H1 (cell line): Measurements from ENCODE around the gene ZNF576. TPM values are rescaled to one million over a fixed set of nuclear protein-coding genes. Genes with fewer than 3 reads are reported as not detected.
A peak's percentile ranks its signal among the peaks of the same experiment; 100 is the strongest.

Experiments
- CTCF ChIA-PET: fragments of 300-600 bp; sonication (Branson Sonifier 250); formaldehyde crosslinking; loops from one replicate; lab custom pipeline; 2021; ENCODE audit not compliant: partially characterized antibody; lab: Charles Lee
- POLR2A ChIA-PET: fragments of 300-600 bp; sonication (Branson Sonifier 250); formaldehyde crosslinking; loops from one replicate; lab custom pipeline; 2021; ENCODE audit warnings: inconsistent platforms; ENCODE audit not compliant: partially characterized antibody; lab: Charles Lee
- DNase-seq, 2 experiments: peaks; one replicate each; pipeline versions ENCODE4 v3.0.0 to v3.0.0-alpha.2; 2010 to 2022; ENCODE audit warnings: low spot score in 2 of 2, low read depth in 1 of 2, mixed read lengths in 1 of 2
- FAIRE-seq: peaks from 2 replicates; lab custom pipeline; 2011; peaks lifted over from hg19 to GRCh38; lab: Jason Lieb, UNC
- H2AFZ ChIP-seq: 2 replicates; pipeline ENCODE4 v1.8.1; 2012; ENCODE audit warnings: low read length, inconsistent platforms
- H2AK5ac ChIP-seq: 2 replicates; pipeline ENCODE4 v1.6.1; 2013; ENCODE audit warnings: low read depth, low read length
- H2BK120ac ChIP-seq: replicated peaks from 2 replicates; pipeline ENCODE3; 2013; ENCODE audit warnings: low read depth, low read length, inconsistent platforms
- H2BK12ac ChIP-seq: 2 replicates; pipeline ENCODE4 v1.6.1; 2013; ENCODE audit warnings: low read depth, low read length
- H2BK15ac ChIP-seq: 2 replicates; pipeline ENCODE4 v1.6.1; 2013; ENCODE audit warnings: low read length
- H2BK20ac ChIP-seq: 2 replicates; pipeline ENCODE4 v1.6.1; 2013; ENCODE audit warnings: low read length
- H2BK5ac ChIP-seq: 2 replicates; pipeline ENCODE4 v1.6.1; 2013; ENCODE audit warnings: low read depth, low read length
- H3K14ac ChIP-seq: 2 replicates; pipeline ENCODE4 v1.6.1; 2013; ENCODE audit warnings: inconsistent platforms; ENCODE audit not compliant: insufficient read length
- H3K18ac ChIP-seq: 2 replicates; pipeline ENCODE4 v1.6.1; 2013; ENCODE audit warnings: low read length; ENCODE audit errors: extremely low read depth
- H3K23ac ChIP-seq: 2 replicates; pipeline ENCODE4 v1.6.1; 2013; ENCODE audit warnings: inconsistent platforms; ENCODE audit not compliant: insufficient read length
- H3K23me2 ChIP-seq: 2 replicates; pipeline ENCODE4 v1.6.1; 2013; ENCODE audit warnings: low read depth, low read length
- H3K27ac ChIP-seq: 2 replicates; pipeline ENCODE4 v1.6.1; 2011; ENCODE audit warnings: low read depth, low read length, inconsistent platforms
- H3K27me3 ChIP-seq, 4 experiments: replicated peaks in 1 of 4; 1 replicate in 1 of 4; 2 replicates in 3 of 4; pipeline versions ENCODE4 v1.6.1 to v1.8.1; 2011 to 2013; ENCODE audit warnings: low read length in 3 of 4, mild to moderate bottlenecking in 3 of 4, inconsistent platforms in 2 of 4, mixed read lengths in 2 of 4, moderate library complexity in 1 of 4; ENCODE audit not compliant: control insufficient read depth in 3 of 4, insufficient read depth in 3 of 4; ENCODE audit errors: extremely low read depth in 1 of 4
- H3K36me3 ChIP-seq, 4 experiments: 2 replicates each; pipeline versions ENCODE4 v1.6.1 to v1.8.1; 2011 to 2013; ENCODE audit warnings: mild to moderate bottlenecking in 4 of 4, low read length in 3 of 4, moderate library complexity in 2 of 4, control low read depth in 1 of 4, inconsistent platforms in 1 of 4; ENCODE audit not compliant: insufficient read depth in 4 of 4, control insufficient read depth in 2 of 4
- H3K4ac ChIP-seq: replicated peaks from 2 replicates; pipeline ENCODE3; 2013; ENCODE audit warnings: low read length, low read depth, mixed read lengths, inconsistent platforms; ENCODE audit not compliant: insufficient read length
- H3K4me1 ChIP-seq, 4 experiments: replicated peaks in 1 of 4; 1 replicate in 1 of 4; 2 replicates in 3 of 4; pipeline versions ENCODE4 v1.6.1 to v1.8.1; 2011 to 2013; ENCODE audit warnings: low read length in 3 of 4, inconsistent platforms in 2 of 4, mixed read lengths in 1 of 4; ENCODE audit not compliant: insufficient read depth in 4 of 4, control insufficient read depth in 3 of 4
- H3K4me2 ChIP-seq, 2 experiments: 2 replicates each; pipeline versions ENCODE4 v1.6.1 to v1.8.1; 2011 to 2013; ENCODE audit warnings: low read depth in 2 of 2, low read length in 2 of 2, control low read depth in 1 of 2, inconsistent platforms in 1 of 2, mild to moderate bottlenecking in 1 of 2; ENCODE audit not compliant: insufficient read depth in 1 of 2
- H3K4me3 ChIP-seq, 4 experiments: fragments of 200-600, 300-600 bp in 1 of 4; sonication (generic), shearing (Covaris generic), sonication (Bioruptor Twin) in 1 of 4; 2 replicates each; pipeline versions ENCODE4 v1.5.1 to v1.8.1; 2011 to 2016; ENCODE audit warnings: low read length in 4 of 4, low read depth in 3 of 4, control low read depth in 2 of 4, inconsistent platforms in 2 of 4, mild to moderate bottlenecking in 2 of 4, mixed read lengths in 1 of 4, moderate library complexity in 1 of 4; ENCODE audit not compliant: insufficient read depth in 2 of 4; ENCODE audit errors: extremely low read depth in 1 of 4
- H3K56ac ChIP-seq: replicated peaks from 2 replicates; pipeline ENCODE3; 2013; ENCODE audit warnings: low read depth, mild to moderate bottlenecking, mixed read lengths, low read length, inconsistent platforms; ENCODE audit not compliant: insufficient read length
- H3K79me1 ChIP-seq: 2 replicates; pipeline ENCODE4 v1.6.1; 2013; ENCODE audit warnings: low read depth, low read length, control low read depth
- H3K79me2 ChIP-seq, 2 experiments: 2 replicates each; pipeline versions ENCODE4 v1.6.1 to v1.8.1; 2012 to 2013; ENCODE audit warnings: low read length in 2 of 2, mild to moderate bottlenecking in 2 of 2, inconsistent platforms in 1 of 2; ENCODE audit not compliant: insufficient read depth in 2 of 2, control insufficient read depth in 1 of 2
- H3K9ac ChIP-seq, 4 experiments: replicated peaks in 1 of 4; 1 replicate in 1 of 4; 2 replicates in 3 of 4; pipeline versions ENCODE4 v1.6.1 to v1.8.1; 2011 to 2013; ENCODE audit warnings: low read depth in 3 of 4, low read length in 3 of 4, control low read depth in 2 of 4, mild to moderate bottlenecking in 2 of 4, moderate library complexity in 2 of 4, inconsistent platforms in 1 of 4; ENCODE audit errors: extremely low read depth in 1 of 4
- H3K9me3 ChIP-seq, 2 experiments: 2 replicates each; pipeline versions ENCODE4 v1.6.1 to v1.8.1; 2012 to 2013; ENCODE audit warnings: mild to moderate bottlenecking in 2 of 2, moderate library complexity in 2 of 2, control low read depth in 1 of 2, inconsistent platforms in 1 of 2, low read depth in 1 of 2, low read length in 1 of 2, mixed read lengths in 1 of 2; ENCODE audit not compliant: insufficient read depth in 2 of 2
- H4K20me1 ChIP-seq, 2 experiments: replicated peaks in 1 of 2; 2 replicates each; pipeline versions ENCODE3 to v1.8.1; 2011 to 2013; ENCODE audit warnings: inconsistent platforms in 2 of 2, low read length in 2 of 2, mild to moderate bottlenecking in 1 of 2; ENCODE audit not compliant: insufficient read depth in 2 of 2, control insufficient read depth in 1 of 2
- H4K5ac ChIP-seq: 2 replicates; pipeline ENCODE4 v1.6.1; 2013; ENCODE audit warnings: low read length, low read depth, mixed read lengths, inconsistent platforms; ENCODE audit not compliant: insufficient read length
- H4K8ac ChIP-seq: 2 replicates; pipeline ENCODE4 v1.8.0; 2013; ENCODE audit warnings: mild to moderate bottlenecking, moderate library complexity, low read length, inconsistent platforms; ENCODE audit not compliant: insufficient read depth; ENCODE audit errors: extremely low read depth
- H4K91ac ChIP-seq: replicated peaks from 2 replicates; pipeline ENCODE3; 2013; ENCODE audit warnings: low read length, mixed read lengths, inconsistent platforms; ENCODE audit not compliant: insufficient read length
- HDAC6 ChIP-seq: IDR thresholded peaks from one replicate; pipeline ENCODE4 v1.7.1; 2012; ENCODE audit warnings: low read depth, mild to moderate bottlenecking, inconsistent platforms, low read length, moderate library complexity
- RAD21 ChIP-seq, 2 experiments: IDR thresholded peaks in 1 of 2; conservative IDR thresholded peaks in 1 of 2; 2 replicates each; pipeline ENCODE4 v1.6.1; 2011; ENCODE audit warnings: low read depth in 2 of 2, low read length in 2 of 2, improper control_type of control experiment in 1 of 2, inconsistent platforms in 1 of 2, mild to moderate bottlenecking in 1 of 2, moderate library complexity in 1 of 2
- SIRT6 ChIP-seq: IDR thresholded peaks from one replicate; pipeline ENCODE4 v1.7.1; 2012; ENCODE audit warnings: low read length, inconsistent platforms
- TAF1 ChIP-seq: IDR thresholded peaks from 2 replicates; pipeline ENCODE4 v1.6.1; 2011; ENCODE audit warnings: mild to moderate bottlenecking, low read depth, low read length
- TAF7 ChIP-seq: optimal IDR thresholded peaks from 2 replicates; pipeline ENCODE3; 2011; ENCODE audit warnings: low read depth, mild to moderate bottlenecking, inconsistent platforms, low read length, moderate library complexity, borderline replicate concordance
- WGBS, 2 experiments: shearing (Covaris generic) in 1 of 2; methylation state at CpG; one replicate each; pipeline versions ENCODE4 v1.1.6 to v1.1.7; 2013 to 2015; ENCODE audit warnings: low lambda C conversion rate in 2 of 2, mixed read lengths in 2 of 2, inconsistent platforms in 1 of 2, low coverage in 1 of 2, missing lambda C conversion rate in 1 of 2; ENCODE audit not compliant: insufficient replicate concordance in 2 of 2, insufficient coverage in 1 of 2, insufficient read length in 1 of 2; ENCODE audit errors: extremely low coverage in 1 of 2, missing lambda C conversion rate in 1 of 2; 5-methylcytosine and 5-hydroxymethylcytosine counted together
- polyA plus RNA-seq, 7 experiments: library from polyadenylated mRNA; depleted of rRNA in 3 of 7; stranded (reverse) in 5 of 7; unstranded in 2 of 7; fragments of >200 nt in 5 of 7; fragments of 200-250 nt in 2 of 7; gene quantifications; 1 replicate in 5 of 7; 2 replicates in 1 of 7; 4 replicates in 1 of 7; pipeline versions ENCODE4 v1.2.1 to v1.2.3, GENCODE V29; 2011 to 2013; ENCODE audit warnings: missing spikeins in 2 of 7, mixed read lengths in 2 of 7
- total RNA-seq: library from RNA; stranded (reverse); fragmentation: NEBNext Ultra II Directional; extraction: Animal tissue kit (Norgen Biotek cat#: 25700); gene quantifications from 2 replicates; pipeline ENCODE4 v1.2.1, GENCODE V29; 2021
- TF ChIP-seq, protein P1 (sequence below): IDR thresholded peaks from 2 replicates; pipeline ENCODE4 v1.6.1; 2011; ENCODE audit warnings: low read length, improper control_type of control experiment

ZNF576 gene
- total and polyA plus RNA-seq, 2 of the 8 experiments (the other 6 are each of a cell fraction or from before 2014, with no cell fraction given): 13.6 to 32.4 TPM

DNA sequence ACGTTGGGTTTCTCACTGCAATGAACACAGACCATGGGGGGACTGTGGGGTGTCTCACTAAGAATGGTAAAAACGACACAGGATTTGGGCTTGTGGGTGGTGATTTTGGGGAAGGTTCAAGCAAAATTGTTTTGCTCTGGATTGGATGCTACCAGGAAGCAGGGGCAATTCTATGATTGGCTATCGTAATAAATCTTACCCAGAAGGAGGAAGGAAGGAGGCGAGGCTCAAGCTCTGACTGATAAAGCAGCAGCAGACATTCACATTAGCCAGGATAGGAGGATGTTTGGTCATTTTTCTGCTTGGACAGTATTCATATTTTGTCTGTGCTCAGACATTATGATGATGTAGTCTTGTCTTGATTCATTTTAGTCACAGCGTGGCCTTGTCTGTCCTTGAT is 1.5 kb downstream of the ZNF576 start:
- CTCF ChIA-PET: interaction anchor here (0.5 to 6.5 kb wide), 9 partner anchors 10 to 942 kb away, joined by 3 to 92 read pairs (median 4); partner anchors contain the start of gene ZNF575

More for the DNA sequence above, 1.5 kb downstream of the ZNF576 start:
- H3K4me1 ChIP-seq: peaks cover 2 to 6% (median 3%) of the 10 kb centered on the region in 4 experiments; a peak in 6 of 7 replicates
- H3K27me3 ChIP-seq: no peaks in the 10 kb centered on the region
- no peak overlapping the region for H2BK12ac ChIP-seq
- H3K27ac ChIP-seq: no peak overlapping the region
- no peaks in the 10 kb centered on the region for H3K9me3 ChIP-seq
- H2BK5ac ChIP-seq: no peak overlapping the region
- no peak overlapping the region; a peak in 1 of 7 replicates for H3K9ac ChIP-seq
- no peak overlapping the region for H4K5ac ChIP-seq
- TF ChIP-seq RAD21 (IDR thresholded peaks at IDR 0.05 in 1 of 2, conservative IDR thresholded peaks at IDR 0.05 in 1 of 2; ENCODE audit: low read depth in 2 of 2, low read length in 2 of 2) (no peak), HDAC6 (no peak), TAF7 (no peak), TAF1 (no peak), SIRT6 (no peak)
- TF ChIP-seq, protein P1, sequence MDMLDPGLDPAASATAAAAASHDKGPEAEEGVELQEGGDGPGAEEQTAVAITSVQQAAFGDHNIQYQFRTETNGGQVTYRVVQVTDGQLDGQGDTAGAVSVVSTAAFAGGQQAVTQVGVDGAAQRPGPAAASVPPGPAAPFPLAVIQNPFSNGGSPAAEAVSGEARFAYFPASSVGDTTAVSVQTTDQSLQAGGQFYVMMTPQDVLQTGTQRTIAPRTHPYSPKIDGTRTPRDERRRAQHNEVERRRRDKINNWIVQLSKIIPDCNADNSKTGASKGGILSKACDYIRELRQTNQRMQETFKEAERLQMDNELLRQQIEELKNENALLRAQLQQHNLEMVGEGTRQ: no peak
- H3K79me2 ChIP-seq: peaks cover 5 to 20% of the 10 kb centered on the region in 2 experiments
- no peak overlapping the region for H2AFZ ChIP-seq
- H3K4me3 ChIP-seq: peak overlapping the region in 1 of 4 experiments; percentile 82; a peak in 3 of 8 replicates
- H2BK15ac ChIP-seq: no peak overlapping the region
- peaks cover 16% of the 10 kb centered on the region; the same call in 1 of the 2 replicates for H3K23me2 ChIP-seq
- no peak overlapping the region for H2BK120ac ChIP-seq
- no peak overlapping the region for H3K14ac ChIP-seq
- peaks cover 7% of the 10 kb centered on the region for H3K79me1 ChIP-seq
- H3K18ac ChIP-seq: no peak overlapping the region
- H2BK20ac ChIP-seq: no peak overlapping the region
- H4K91ac ChIP-seq: no peak overlapping the region
- H3K56ac ChIP-seq: no peak overlapping the region
- H3K23ac ChIP-seq: no peak overlapping the region
- peak overlapping the region; percentile 89 to 91; a peak in 3 of 4 replicates for H3K4me2 ChIP-seq
- peaks cover 5 to 13% (median 11%) of the 10 kb centered on the region in 4 experiments; a peak in 6 of 8 replicates for H3K36me3 ChIP-seq
- no peak overlapping the region for H4K8ac ChIP-seq
- H2AK5ac ChIP-seq: no peak overlapping the region
- WGBS, 2 experiments: 77% methylated on average over 5 of the region's 5 CpGs; no CpG with 5 or more reads in 1 of the 2 experiments
- no peak overlapping the region for H3K4ac ChIP-seq
- peaks cover 0 to 3% of the 10 kb centered on the region in 2 experiments for H4K20me1 ChIP-seq
- FAIRE-seq (no peak), DNase-seq (no peak)
- POLR2A ChIA-PET: interaction anchor here (0.8 to 3.9 kb wide), 8 partner anchors 9 to 55 kb away, joined by 3 to 36 read pairs (median 3); partner anchors contain the start of genes PINLYP, XRCC1 and ZNF428
